Eye (tissue), 1 donor: ENCODE measurements around the gene SLC17A9.

ENCODE experiments used
- DNase-seq: peaks from one replicate; pipeline ENCODE4 v3.0.0-alpha.2; 2015

Gene SLC17A9

DNA sequence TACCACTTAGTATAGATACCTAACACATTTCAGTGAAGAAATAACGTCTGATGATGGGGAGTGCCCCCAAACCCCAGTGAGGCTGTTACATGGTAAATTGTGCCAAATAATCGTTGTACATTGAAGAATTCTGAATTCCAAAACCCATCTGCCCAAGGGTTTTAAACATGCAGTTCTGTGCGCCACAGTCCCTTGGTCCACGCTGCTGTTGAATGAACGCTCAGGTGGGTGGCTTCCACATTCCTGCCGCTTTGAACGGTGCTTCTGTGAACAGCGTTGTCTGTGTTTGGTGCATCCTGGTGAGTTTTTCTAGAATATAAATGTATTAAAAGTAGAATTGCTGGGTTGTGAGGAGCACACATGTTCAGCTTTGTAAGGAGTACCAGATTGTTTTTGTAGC, 11.6 kb upstream of the SLC17A9 start:
- DNase-seq, result no peak

DNA sequence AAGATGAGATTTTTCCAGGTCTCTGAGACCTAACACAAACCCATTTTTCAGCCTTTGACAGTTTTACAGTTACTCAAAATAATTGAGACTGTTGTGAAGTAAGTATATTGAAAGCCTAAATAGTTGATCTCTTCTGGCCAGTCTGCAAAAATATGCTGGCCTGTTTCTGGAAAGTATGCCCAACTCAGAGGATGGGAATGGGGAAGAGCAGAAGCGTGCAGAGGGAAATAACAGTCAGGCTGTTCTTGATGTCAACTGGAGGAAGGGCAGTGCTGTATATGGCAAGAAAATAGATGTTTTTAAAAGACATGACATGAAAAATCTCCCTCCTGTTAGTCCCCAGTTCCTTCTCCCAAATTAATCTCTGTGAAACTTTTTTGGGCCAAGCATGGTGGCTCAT, 10.7 kb upstream of the SLC17A9 start:
- DNase-seq, result no peak

DNA sequence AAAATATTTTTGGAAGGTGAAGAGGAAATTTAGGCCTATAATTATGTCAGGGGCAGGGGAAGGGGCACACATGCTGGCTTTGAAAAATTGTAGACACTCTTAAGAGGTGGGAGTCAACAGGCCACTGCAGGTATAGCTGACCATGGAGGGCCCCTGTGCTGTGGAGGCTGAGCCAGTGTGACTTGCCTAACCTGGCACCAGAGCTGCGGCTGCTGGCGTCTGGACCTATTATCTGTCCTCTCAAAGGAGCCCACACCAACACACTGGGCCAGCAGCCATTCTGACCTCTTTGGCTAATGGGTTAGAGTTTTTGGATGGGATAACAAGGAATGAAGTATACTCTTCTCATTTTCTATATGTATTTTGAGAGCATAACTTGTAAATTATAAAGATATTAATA, 10.1 kb upstream of the SLC17A9 start:
- DNase-seq, result no peak

DNA sequence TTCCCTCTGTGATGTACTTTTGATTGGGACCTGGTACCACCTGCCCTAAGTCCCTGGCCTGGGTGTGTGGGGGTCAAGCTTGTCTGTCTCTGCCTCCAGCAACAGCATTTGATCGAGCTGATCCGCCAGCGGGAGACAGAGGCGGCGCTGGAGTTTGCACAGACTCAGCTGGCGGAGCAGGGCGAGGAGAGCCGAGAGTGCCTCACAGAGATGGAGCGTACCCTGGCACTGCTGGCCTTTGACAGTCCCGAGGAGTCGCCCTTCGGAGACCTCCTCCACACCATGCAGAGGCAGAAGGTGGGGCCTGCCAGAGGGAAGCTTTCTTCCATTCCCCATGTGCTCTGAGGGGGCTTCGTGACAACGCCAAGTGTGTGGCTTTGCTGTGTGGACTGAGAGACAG, 9.1 kb upstream of the SLC17A9 start:
- no peak for DNase-seq

DNA sequence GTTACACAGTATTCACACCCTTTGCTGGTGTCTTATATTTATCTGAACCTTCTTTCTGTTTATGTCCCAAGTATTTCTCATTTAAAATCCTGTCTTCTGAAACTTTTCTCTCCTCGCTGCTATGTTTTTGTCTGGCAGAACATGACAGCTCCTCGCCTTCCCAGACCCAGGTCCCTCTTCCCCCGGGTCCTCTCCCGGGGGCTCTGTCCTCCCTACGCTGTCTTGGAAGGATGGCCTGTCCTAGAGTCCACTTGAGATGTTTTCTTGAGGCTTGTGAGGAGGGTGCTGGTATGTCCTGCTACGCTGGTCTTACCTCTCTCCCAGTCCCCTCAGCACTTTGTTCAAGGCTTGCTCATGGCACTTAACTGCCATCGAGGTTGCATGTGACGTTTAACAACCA, 8.3 kb upstream of the SLC17A9 start:
- no peak for DNase-seq

DNA sequence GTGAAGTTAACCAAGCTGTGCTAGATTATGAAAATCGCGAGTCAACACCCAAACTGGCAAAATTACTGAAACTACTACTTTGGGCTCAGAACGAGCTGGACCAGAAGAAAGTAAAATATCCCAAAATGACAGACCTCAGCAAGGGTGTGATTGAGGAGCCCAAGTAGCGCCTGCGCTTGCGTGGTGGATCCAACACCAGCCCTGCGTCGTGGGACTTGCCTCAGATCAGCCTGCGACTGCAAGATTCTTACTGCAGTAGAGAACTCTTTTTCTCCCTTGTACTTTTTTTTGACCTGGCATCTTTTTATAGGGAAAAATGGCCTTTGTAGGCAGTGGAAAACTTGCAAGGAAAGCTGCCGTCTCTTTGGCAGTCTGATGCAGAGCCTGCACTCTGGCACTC, 7.8 kb upstream of the SLC17A9 start:
- no peak for DNase-seq

DNA sequence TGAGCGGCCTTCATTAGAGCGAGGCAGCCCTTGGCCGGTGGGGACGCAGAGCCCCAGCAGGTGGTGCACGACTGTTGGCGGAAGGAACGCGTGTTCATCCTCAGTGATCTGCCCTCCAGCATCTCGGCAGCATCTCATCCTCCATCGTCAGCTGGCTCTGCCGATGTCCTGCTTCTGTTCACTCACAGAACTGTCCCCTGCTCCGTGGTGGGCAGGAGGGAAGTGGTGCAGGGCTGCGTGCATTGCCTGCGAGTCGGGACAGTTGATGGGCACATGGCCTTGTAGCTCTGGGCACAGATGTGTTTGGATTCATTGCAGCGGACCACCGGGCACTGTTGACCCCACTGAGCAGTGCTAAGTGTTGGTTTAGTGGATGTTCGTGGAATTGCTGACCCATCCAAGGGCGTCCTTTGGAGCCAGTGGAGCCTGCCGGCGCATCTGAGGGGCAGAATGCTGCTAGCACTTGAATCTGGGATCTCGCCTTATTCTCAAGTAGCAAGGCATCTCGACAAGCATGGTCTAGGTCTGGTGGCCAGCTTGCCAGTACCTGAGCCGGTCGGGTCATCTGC, 6.7 kb upstream of the SLC17A9 start:
- no peak for DNase-seq

DNA sequence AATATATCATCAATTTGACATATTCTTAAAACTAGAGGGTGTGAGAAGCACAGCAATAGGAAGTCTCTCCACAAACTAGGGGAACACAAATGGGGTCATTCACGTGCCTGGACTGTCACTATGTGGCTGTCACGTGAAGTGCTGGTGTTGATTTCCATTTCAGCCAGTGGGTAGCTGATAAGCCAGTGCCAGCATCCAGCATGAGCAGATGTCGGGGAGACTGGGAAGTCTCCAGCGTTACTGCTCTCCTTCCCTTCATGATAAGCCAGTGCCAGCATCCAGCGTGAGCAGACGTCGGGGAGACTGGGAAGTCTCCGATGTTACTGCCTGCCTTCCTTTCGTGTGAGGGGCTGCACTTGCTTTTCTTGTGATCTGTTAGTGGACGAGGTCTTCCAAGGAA, 5.6 kb upstream of the SLC17A9 start:
- DNase-seq, result no peak

DNA sequence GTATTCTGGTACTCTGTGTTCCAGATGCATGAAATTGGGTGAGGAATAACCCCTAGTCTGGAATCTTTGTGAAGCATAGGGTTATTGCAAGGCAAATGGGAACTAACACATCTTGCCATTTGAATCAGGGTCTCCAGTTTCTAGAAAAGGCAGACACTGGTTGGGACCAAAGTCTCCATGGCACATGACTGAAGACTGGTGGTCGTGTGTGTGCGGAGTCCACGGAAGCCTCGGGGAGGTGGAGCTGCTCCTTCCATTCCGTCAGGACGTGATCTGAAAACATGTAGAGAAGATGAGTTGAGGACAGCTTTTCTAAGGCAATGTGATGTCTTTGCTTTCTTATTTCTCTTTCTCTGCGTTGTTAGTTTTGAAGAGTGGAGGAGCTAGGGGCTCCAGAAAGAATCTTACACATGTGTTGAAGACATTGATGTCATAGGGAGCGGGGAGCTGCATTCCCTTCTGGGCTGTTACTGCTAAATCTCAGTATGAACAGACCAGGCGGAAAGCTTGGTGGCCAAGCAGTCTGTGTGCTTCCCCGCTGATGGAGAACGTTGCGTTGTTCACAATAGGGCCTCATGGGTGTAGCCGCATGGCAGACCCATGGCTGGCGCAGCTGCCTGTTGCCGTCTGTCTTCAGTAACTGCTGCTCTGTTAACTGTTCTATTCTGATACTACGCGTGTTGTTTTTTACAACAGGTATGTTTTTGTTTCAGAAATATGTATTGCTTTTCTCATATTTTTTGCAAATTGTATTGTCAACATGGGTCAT, 4.8 kb upstream of the SLC17A9 start:
- DNase-seq, result no peak

DNA sequence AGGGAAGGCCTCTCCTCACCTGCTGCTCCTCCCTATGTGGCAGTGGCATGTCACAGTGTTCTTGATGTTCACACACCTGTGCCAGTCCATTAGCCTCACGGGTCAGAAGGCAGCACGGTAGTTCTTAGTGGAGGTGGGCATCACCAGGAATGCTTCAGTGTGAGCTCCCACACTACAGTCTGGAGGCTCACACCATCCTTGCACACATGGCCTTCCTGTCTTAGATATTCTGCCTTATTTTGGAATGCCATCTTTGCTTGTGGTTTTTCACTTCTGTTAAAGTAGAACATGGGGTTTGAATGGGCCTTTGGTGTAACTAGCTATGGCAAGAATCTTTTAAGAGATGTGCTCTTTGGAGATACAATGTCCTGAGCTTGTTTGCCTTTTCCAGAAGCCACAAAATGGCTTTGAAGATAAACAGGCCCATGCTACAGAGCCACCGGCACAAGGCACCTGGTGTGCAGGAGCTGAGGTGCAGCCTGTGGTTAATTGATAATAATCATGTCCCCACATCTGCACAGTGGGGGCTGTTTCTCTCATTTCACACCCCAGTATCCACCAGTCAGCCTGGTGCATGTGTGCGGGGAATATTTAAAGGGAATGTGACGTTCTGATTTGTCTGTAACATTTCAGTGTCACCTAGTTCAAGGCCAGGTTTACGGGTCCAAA, 3.2 kb upstream of the SLC17A9 start:
- DNase-seq, result no peak

DNA sequence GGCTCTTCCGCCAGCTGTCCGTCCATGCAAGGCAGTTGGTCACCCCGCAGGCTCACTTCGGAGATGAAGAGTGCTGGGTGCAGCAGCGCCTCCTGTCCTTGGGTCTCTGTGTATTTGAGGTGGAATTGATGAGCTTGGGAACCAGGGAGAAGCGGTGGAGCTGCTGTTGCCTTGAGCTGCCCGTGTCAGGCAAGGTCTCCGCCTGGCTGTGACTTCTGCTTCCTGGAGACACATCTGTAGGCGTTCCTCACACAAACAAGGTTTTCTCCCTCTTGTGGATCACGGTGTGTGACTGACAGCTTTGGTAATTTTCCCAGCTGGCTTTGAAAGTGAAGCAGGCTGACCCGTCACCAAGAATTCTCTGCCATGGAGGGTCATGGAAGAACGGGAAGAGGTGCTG, 2.5 kb upstream of the SLC17A9 start:
- DNase-seq, result peak; percentile 72

DNA sequence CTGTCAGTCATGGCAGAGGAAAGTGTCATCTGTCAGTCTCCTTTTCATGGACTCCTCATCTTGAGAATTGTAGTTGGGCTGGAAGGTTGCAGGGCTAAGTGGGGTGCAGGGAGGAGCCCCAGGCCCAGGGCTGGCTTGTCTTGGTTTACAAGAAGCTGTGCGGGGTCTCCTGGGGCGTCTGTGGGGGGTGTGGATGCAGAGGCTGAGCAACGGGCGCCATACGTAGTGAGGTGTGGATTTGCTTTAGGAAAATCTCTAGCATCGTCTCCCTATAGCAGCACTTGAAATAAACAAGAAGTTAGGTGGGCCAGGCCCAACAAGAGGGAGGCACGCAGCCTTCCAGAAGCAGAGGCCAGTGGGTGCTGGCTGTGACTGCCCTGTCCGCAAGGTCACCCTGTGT, 1.8 kb upstream of the SLC17A9 start:
- DNase-seq, result no peak

DNA sequence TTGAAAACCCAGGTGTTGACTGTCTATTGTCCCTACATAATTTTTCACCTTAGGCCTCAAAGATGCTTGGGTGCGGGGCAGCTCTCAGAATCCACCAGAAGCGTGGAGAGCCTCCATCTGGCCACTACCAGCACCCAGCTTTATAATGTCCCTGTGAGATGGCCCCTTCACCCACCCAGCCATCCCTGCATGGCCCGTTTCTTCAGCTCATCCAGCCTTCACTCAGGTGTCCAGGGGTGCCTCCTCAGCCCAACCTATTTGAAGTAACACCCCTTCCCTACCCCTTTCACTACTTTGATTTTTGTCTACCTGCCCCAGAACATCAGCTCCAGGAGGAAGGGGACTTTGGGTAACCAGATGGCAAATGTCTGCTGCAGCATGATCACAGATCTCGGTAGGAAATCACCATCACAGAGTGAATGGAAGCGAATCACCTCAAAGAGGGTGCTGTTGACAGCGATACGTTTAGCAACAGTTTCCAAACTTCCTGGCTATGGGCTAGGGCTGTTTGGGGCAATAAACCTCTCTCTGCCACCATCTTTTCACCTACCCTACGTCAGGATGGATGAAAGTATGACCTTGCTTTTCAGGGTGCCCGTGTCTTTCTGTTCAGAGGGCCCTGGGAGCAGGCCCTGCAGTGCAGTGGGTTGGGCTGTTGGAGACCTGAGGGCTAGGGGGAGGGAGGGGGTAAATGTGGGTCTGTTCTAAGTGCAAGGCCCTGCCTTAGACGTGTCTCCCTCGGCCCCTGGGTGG, 1.2 kb upstream of the SLC17A9 start:
- DNase-seq, result no peak

DNA sequence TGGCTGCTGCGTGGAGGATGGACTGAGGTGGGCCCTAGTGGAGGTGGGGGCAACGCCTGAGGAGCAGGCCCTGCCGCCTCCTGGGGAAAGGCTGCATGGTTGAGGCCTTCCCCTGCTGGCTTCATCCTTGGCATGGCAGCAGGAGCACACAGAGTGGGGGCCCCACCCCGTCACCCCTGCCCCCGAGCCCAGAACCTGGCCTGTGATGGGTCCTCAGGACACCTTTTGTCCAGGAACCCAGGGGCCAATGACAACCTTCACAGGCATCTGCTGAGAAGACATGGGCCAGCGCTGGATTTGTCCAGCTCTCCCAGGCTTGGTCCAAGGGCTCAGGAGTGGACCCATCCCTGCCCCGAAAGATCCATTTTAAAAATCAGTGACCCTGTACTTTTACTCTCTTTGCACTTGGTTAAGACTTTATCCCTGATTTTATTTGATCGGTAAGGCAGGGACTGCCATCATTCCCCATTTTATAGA, 575 bp upstream of the SLC17A9 start:
- no peak for DNase-seq

DNA sequence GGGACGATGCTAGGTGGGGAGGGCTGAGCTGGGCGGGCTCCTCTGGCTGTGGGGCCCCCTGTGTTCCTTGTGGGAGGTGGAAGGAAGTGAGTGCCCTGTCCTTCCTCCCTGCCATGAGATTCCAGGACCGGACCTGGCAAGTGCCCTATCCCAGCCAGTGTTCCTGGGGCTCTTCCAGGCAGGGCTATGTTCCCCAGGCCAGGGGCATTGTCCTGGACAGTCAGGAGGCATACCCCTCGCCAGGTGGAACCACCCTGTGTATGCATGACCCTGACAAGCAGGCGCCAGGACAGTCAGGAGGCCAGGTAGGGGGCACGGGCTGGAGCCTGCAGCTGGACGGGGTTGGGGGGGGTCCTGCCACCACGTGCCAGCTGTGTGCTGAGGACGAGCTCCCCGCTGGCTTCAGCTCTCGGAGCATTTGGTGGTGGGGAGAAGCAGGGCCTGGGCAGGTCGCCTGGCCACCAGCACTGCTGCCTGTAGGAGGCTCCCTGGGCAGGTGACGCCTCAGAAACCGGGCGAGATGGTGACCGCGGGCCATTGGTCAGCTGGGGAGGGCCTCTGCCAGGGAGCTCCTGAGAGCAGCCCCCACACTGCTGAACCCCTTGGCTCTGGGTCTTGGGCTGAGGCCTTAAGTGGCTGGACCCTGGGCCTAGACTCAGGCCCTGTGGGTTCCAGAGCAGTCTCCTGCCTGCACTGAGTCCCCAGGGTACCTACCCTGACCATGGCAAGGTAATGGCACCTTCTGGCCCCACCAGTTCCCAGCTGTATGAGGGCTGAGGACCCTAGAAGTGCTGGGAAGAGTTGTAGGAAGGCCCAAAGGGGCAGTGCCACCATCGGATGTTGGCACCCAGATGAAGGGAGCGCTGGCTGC, 694 bp downstream of the SLC17A9 start:
- no peak for DNase-seq

DNA sequence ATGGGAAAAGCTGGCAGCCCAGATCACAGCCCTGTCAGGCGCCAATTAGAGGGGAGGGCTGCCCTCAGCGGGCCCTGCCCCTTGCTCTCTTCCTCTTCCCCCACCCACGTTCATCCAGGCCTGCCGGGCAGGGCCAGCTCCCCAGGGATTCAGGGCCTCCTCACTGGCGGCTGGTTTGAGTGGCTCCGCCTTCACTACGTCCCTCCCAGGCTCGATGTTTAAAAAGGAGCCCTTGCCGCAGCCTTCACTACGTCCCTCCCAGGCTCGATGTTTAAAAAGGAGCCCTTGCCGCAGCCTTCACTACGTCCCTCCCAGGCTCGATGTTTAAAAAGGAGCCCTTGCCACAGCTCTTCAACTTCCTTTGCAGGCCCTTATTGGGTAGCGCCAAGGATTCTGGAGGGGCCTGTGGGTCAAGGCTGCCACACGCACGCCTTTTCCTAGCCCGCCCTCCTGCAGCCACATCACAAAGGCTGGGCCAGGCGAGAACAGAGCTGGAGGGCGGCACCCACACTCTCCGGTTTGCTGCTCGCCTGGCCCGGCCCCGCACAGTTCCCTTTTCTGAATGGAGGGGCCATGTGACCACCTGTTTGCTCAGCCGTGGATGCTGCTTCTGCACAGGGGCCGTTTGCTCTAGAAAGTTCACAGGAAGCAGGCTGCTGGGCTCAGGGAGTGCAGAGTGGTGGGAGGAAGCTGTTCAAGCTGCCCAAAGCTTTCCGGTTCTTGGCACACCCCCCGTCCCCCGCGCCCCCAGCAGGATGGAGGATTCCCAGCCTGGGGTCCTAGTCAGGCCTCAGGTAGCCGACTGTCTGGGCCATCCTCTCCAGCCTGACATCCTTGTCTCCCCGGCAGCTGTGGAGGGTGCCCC, 1.6 kb downstream of the SLC17A9 start:
- DNase-seq, result peak; percentile 84

DNA sequence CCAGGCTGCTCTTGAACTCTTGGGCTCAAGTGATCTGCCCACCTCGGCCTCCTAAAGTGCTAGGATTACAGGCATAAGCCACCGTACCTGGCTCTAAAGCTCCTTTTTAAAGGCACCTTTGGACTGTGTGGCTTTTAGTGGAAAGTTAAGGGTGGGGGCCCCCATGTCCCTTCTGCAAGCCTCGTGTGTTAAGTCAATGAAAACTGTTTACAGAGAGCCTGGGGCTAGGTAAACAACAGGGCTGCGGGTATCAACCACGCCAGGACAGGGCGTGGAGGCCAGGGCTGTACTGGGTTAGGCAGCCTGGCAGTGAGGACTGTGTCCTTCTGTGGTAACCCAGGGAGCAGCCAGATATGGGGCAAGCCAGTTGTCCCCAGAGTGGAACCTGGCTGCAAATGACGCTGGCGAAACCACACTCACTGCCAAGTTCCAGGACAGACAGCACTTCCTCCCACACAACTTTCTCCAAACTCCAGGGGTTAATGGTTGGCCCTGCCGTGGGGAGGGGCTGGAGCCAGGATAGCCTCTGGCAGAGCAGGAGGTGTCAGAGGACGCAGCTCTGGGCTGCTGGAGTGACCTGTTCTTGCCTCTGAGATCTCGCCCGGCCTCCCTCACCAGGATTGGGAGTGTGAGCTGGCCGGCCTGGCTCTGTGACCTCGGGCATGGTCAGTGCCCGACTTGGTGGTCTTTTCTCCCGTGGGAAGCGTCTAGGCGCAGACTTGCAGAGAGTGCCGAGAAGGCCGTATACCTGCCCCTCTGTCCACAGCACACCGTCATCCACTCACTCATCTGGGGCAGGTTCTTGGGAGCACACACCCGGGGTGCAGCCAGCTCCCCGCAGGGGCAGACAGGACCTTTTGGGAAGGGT, 3.2 kb downstream of the SLC17A9 start:
- DNase-seq, result no peak

DNA sequence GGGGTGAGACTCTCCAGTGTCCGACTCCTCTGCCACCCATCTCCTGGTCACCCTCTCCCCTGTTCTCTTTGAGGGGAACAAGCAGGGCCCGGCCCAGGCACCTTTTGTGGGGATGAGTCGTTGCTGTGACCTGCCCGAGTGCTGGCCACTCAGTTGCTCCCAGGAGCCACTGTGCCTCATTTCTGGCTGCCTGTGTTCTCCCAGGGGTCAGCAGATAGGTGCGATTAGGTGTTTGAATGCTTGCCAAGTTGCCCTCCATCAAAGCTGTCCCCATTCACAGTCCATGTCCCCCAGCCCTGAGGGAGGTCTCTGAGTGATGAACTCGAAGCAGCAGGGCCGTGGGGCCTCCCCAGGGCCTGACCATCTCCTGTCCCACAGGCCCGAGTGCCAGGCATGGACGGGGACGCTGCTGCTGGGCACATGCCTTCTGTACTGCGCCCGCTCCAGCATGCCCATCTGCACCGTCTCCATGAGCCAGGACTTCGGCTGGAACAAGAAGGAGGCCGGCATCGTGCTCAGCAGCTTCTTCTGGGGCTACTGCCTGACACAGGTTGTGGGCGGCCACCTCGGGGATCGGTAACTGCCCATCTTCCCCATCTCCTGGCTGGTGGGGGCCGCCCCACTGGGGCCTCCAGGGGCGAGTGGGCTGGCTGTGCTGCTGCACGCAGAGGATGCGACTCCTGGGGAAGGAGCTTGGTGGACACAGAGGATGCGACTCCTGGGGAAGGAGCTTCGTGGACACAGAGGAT, 4.1 kb downstream of the SLC17A9 start:
- DNase-seq, result no peak
